SU-DHL-6 (cell line): ENCODE data around the gene PDE9A.

Source experiments
- H2AFZ ChIP-seq: fragments of 200-600 bp; sonication (generic); 2 replicates; pipeline ENCODE4 v1.6.1; 2014; ENCODE audit warnings: low read depth, mild to moderate bottlenecking, moderate library complexity, mixed read lengths, antibody characterized with exemption, low read length; ENCODE audit not compliant: severe bottlenecking
- H3F3A ChIP-seq: fragments of 200-600 bp; shearing (Covaris generic); 2 replicates; pipeline ENCODE4 v1.6.0; 2016; ENCODE audit warnings: antibody characterized with exemption, mild to moderate bottlenecking; ENCODE audit not compliant: insufficient read depth
- H3K27ac ChIP-seq: fragments of 200-600 bp; sonication (generic); 2 replicates; pipeline ENCODE4 v1.5.1; 2016; ENCODE audit warnings: low read depth, mild to moderate bottlenecking, low read length, moderate library complexity, mixed read lengths
- H3K27me3 ChIP-seq: fragments of 200-600 bp; sonication (generic), shearing (Covaris generic); 2 replicates; pipeline ENCODE4 v1.6.0; 2014; ENCODE audit warnings: mild to moderate bottlenecking, low read length
- H3K36me3 ChIP-seq: fragments of 200-600 bp; sonication (generic); 2 replicates; pipeline ENCODE4 v1.6.1; 2014; ENCODE audit warnings: mild to moderate bottlenecking, low read length, mixed read lengths
- H3K4me2 ChIP-seq: fragments of 300-600, 200-600 bp; shearing (Covaris generic), sonication (generic); 2 replicates; pipeline ENCODE4 v1.6.0; 2014; ENCODE audit warnings: low read length, low read depth, mild to moderate bottlenecking; ENCODE audit not compliant: poor library complexity, severe bottlenecking
- H3K4me3 ChIP-seq: fragments of 200-600 bp; sonication (generic); 2 replicates; pipeline ENCODE4 v1.5.1; 2014; ENCODE audit warnings: antibody characterized with exemption, low read length, mild to moderate bottlenecking, mixed read lengths; ENCODE audit not compliant: insufficient read depth, poor library complexity, severe bottlenecking
- H3K79me2 ChIP-seq: fragments of 200-600 bp; sonication (generic); 2 replicates; pipeline ENCODE4 v1.6.1; 2014; ENCODE audit warnings: mild to moderate bottlenecking, low read length, moderate library complexity; ENCODE audit not compliant: insufficient read depth
- H3K9ac ChIP-seq: fragments of 200-600 bp; sonication (generic); 2 replicates; pipeline ENCODE4 v1.7.0; 2014; ENCODE audit warnings: mild to moderate bottlenecking, low read length
- H3K9me2 ChIP-seq: fragments of 200-600 bp; sonication (generic); replicated peaks from 2 replicates; pipeline ENCODE4 v1.6.1; 2014; ENCODE audit warnings: low read length; ENCODE audit not compliant: insufficient read depth
- H3K9me3 ChIP-seq: fragments of 200-600 bp; sonication (generic); 2 replicates; pipeline ENCODE4 v1.6.1; 2014; ENCODE audit warnings: low read length, mixed read lengths; ENCODE audit not compliant: insufficient read depth
- H4K20me1 ChIP-seq: fragments of 200-600 bp; sonication (generic); 2 replicates; pipeline ENCODE4 v1.6.1; 2014; ENCODE audit warnings: low read depth, mild to moderate bottlenecking, antibody characterized with exemption, low read length, moderate library complexity, mixed read lengths
- CTCF ChIP-seq: fragments of 200-600 bp; sonication (generic); IDR thresholded peaks from one replicate; pipeline ENCODE4 v1.5.1; 2017; ENCODE audit warnings: antibody characterized with exemption, mild to moderate bottlenecking, low read length, moderate library complexity; ENCODE audit not compliant: insufficient read depth, poor library complexity, severe bottlenecking
- EZH2phosphoT487 ChIP-seq: fragments of 200-600 bp; sonication (generic), shearing (Covaris generic); conservative IDR thresholded peaks from 2 replicates; pipeline ENCODE4 v1.6.1; 2018; ENCODE audit warnings: mild to moderate bottlenecking, antibody characterized with exemption, low read length, moderate library complexity, mixed read lengths

PDE9A gene

GRCh38 chr21:42629933-42630589 lies 23.4 kb upstream of the PDE9A start:
- no peak overlapping the region for H2AFZ ChIP-seq

GRCh38 chr21:42630626-42631025 lies 22.8 kb upstream of the PDE9A start:
- Histone ChIP-seq H3K27me3 (no peaks in the 10 kb centered on the region), H3K79me2 (no peaks in the 10 kb centered on the region), H3K9me2 (no peaks in the 10 kb centered on the region), H3K4me3 (no peak overlapping the region), H3K9ac (no peak overlapping the region), H3K4me2 (no peak overlapping the region), H3K36me3 (no peaks in the 10 kb centered on the region), H3K27ac (no peak overlapping the region), H3K9me3 (no peaks in the 10 kb centered on the region), H4K20me1 (0 out of 2 replicates have a peak, but pooled peaks cover under 1% of the 10 kb centered on the region), H3F3A (no peaks in the 10 kb centered on the region), H2AFZ (no peak overlapping the region)
- no peak for TF ChIP-seq EZH2phosphoT487
- no peak for TF ChIP-seq CTCF

More at GRCh38 chr21:42629933-42630589, 23.4 kb upstream of the PDE9A start:
- Histone ChIP-seq H4K20me1 (no peaks in the 10 kb centered on the region), H3K4me2 (no peak overlapping the region), H3K9ac (no peak overlapping the region), H3F3A (no peaks in the 10 kb centered on the region), H3K27ac (no peak overlapping the region), H3K9me2 (no peaks in the 10 kb centered on the region), H3K79me2 (no peaks in the 10 kb centered on the region), H3K4me3 (no peak overlapping the region), H3K36me3 (no peaks in the 10 kb centered on the region), H3K27me3 (no peaks in the 10 kb centered on the region), H3K9me3 (no peaks in the 10 kb centered on the region)
- TF ChIP-seq EZH2phosphoT487 (no peak), CTCF (no peak)

DNA sequence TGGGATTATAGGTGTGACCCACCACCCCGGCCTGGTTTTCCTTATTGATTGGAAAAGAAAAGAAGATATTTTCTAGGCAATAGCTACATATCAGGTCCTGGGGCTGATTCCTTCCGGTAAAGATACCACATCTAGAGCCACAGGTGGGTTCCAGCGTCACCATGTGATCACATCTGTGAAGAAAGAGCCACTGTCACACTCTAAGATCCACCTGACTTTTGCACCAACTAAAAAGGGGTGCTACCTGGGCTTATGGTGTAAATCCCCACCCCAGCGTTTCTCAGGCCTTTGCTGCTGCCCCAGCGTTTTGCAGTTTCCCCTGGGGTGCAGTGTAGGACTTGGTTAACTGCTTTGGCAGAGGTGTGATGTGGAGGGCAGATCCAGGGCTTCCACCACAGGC lies 22.3 kb upstream of the PDE9A start:
- Histone ChIP-seq H3K27ac (no peak overlapping the region), H3K9me3 (no peaks in the 10 kb centered on the region), H3K79me2 (no peaks in the 10 kb centered on the region), H3K9ac (no peak overlapping the region), H3F3A (no peaks in the 10 kb centered on the region), H3K36me3 (no peaks in the 10 kb centered on the region), H2AFZ (no peak overlapping the region), H3K27me3 (no peaks in the 10 kb centered on the region), H3K9me2 (no peaks in the 10 kb centered on the region), H3K4me3 (no peak overlapping the region), H3K4me2 (no peak overlapping the region), H4K20me1 (0 out of 2 replicates have a peak, but pooled peaks cover 3% of the 10 kb centered on the region)
- TF ChIP-seq EZH2phosphoT487 (no peak), CTCF (no peak)
